ENCODE measurements around the gene KCNJ15. TPM values are rescaled to one million over a fixed set of nuclear protein-coding genes. Genes with fewer than 3 reads are reported as not detected.
A peak's percentile ranks its signal among the peaks of the same experiment; 100 is the strongest.

Gene KCNJ15
- total and polyA plus RNA-seq, 10 of the 15 experiments (the other 5 are each of a cell fraction or from before 2014, with no cell fraction given) = 0.05 to 2.7 (median 0.33) TPM; not detected in 6

DNA sequence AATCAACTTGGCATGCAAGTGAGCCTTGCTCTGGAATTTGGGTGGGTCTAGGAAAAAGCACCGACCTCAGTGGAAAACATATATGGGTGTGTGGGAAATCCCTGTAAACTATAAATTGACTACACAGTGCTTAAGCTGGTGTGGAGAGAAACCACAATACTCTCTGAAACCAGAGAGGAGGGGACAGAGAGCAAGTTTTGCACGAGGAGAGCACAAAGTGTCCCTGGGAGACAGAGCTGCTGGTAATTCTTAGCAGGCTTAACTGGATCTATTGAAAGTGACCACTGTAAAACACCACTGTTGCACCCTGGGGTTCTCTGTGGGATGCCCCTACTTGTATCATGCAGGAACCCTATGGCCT lies 12.8 kb downstream of the KCNJ15 start (continued):
- TF ChIP-seq, protein P1, sequence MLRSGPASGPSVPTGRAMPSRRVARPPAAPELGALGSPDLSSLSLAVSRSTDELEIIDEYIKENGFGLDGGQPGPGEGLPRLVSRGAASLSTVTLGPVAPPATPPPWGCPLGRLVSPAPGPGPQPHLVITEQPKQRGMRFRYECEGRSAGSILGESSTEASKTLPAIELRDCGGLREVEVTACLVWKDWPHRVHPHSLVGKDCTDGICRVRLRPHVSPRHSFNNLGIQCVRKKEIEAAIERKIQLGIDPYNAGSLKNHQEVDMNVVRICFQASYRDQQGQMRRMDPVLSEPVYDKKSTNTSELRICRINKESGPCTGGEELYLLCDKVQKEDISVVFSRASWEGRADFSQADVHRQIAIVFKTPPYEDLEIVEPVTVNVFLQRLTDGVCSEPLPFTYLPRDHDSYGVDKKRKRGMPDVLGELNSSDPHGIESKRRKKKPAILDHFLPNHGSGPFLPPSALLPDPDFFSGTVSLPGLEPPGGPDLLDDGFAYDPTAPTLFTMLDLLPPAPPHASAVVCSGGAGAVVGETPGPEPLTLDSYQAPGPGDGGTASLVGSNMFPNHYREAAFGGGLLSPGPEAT (IDR thresholded peaks at IDR 0.05; ENCODE audit: low read depth) = peak; percentile 91
- TF ChIP-seq SP1 (IDR thresholded peaks at IDR 0.05; ENCODE audit: low read depth, low read length) (peak; percentile 44), NBN (IDR thresholded peaks at IDR 0.05) (peak; percentile 72; the same call in 1 of the 2 replicates), ATF7 (IDR thresholded peaks at IDR 0.05; ENCODE audit: low read depth) (peak; percentile 57; the same call in 1 of the 2 replicates), DPF2 (IDR thresholded peaks at IDR 0.05) (peak; percentile 58), EGR1 (IDR thresholded peaks at IDR 0.05; ENCODE audit: borderline replicate concordance in 1 of 2, low read depth in 2 of 2, low read length in 2 of 2) (no peak), BCL11A (IDR thresholded peaks at IDR 0.05; ENCODE audit: low read depth, low read length) (peak; percentile 64; the same call in 1 of the 2 replicates), IKZF1 (conservative IDR thresholded peaks at IDR 0.05) (peak; percentile 89), ZSCAN29 (IDR thresholded peaks at IDR 0.05) (0 out of 2 replicates have a peak, but pooled peaks have one; percentile 22), NFIC (IDR thresholded peaks at IDR 0.05; ENCODE audit: low read depth, low read length) (peak; percentile 63), MEF2A (IDR thresholded peaks at IDR 0.05; ENCODE audit: insufficient read depth, low read depth, low read length) (peak; percentile 43; the same call in 1 of the 2 replicates), HDGF (IDR thresholded peaks at IDR 0.05) (no peak), PAX5 (IDR thresholded peaks at IDR 0.05; ENCODE audit: borderline replicate concordance, low read depth, low read length) (peak; percentile 66; the same call in 1 of the 2 replicates), FOXM1 (IDR thresholded peaks at IDR 0.05; ENCODE audit: low read depth, low read length) (peak; percentile 22; the same call in 1 of the 2 replicates), KAT2A (conservative IDR thresholded peaks at IDR 0.05; ENCODE audit: control insufficient read depth, low read depth, low read length) (no peak), SMC3 (IDR thresholded peaks at IDR 0.05; ENCODE audit: borderline replicate concordance, low read length) (peak; percentile 2; the same call in 1 of the 2 replicates), EP300 (IDR thresholded peaks at IDR 0.05; ENCODE audit: borderline replicate concordance in 1 of 2, control insufficient read depth in 1 of 2, low read depth in 2 of 2, low read length in 2 of 2) (peak; percentile 76 to 79; a peak in 2 of 4 replicates), MTA3 (IDR thresholded peaks at IDR 0.05; ENCODE audit: borderline replicate concordance, low read length) (peak; percentile 44; the same call in 1 of the 2 replicates)
- TF ChIP-seq, protein P2, sequence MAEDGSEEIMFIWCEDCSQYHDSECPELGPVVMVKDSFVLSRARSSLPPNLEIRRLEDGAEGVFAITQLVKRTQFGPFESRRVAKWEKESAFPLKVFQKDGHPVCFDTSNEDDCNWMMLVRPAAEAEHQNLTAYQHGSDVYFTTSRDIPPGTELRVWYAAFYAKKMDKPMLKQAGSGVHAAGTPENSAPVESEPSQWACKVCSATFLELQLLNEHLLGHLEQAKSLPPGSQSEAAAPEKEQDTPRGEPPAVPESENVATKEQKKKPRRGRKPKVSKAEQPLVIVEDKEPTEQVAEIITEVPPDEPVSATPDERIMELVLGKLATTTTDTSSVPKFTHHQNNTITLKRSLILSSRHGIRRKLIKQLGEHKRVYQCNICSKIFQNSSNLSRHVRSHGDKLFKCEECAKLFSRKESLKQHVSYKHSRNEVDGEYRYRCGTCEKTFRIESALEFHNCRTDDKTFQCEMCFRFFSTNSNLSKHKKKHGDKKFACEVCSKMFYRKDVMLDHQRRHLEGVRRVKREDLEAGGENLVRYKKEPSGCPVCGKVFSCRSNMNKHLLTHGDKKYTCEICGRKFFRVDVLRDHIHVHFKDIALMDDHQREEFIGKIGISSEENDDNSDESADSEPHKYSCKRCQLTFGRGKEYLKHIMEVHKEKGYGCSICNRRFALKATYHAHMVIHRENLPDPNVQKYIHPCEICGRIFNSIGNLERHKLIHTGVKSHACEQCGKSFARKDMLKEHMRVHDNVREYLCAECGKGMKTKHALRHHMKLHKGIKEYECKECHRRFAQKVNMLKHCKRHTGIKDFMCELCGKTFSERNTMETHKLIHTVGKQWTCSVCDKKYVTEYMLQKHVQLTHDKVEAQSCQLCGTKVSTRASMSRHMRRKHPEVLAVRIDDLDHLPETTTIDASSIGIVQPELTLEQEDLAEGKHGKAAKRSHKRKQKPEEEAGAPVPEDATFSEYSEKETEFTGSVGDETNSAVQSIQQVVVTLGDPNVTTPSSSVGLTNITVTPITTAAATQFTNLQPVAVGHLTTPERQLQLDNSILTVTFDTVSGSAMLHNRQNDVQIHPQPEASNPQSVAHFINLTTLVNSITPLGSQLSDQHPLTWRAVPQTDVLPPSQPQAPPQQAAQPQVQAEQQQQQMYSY (CRISPR knock-in tag; IDR thresholded peaks at IDR 0.05) = no peak
- TF ChIP-seq, protein P3, sequence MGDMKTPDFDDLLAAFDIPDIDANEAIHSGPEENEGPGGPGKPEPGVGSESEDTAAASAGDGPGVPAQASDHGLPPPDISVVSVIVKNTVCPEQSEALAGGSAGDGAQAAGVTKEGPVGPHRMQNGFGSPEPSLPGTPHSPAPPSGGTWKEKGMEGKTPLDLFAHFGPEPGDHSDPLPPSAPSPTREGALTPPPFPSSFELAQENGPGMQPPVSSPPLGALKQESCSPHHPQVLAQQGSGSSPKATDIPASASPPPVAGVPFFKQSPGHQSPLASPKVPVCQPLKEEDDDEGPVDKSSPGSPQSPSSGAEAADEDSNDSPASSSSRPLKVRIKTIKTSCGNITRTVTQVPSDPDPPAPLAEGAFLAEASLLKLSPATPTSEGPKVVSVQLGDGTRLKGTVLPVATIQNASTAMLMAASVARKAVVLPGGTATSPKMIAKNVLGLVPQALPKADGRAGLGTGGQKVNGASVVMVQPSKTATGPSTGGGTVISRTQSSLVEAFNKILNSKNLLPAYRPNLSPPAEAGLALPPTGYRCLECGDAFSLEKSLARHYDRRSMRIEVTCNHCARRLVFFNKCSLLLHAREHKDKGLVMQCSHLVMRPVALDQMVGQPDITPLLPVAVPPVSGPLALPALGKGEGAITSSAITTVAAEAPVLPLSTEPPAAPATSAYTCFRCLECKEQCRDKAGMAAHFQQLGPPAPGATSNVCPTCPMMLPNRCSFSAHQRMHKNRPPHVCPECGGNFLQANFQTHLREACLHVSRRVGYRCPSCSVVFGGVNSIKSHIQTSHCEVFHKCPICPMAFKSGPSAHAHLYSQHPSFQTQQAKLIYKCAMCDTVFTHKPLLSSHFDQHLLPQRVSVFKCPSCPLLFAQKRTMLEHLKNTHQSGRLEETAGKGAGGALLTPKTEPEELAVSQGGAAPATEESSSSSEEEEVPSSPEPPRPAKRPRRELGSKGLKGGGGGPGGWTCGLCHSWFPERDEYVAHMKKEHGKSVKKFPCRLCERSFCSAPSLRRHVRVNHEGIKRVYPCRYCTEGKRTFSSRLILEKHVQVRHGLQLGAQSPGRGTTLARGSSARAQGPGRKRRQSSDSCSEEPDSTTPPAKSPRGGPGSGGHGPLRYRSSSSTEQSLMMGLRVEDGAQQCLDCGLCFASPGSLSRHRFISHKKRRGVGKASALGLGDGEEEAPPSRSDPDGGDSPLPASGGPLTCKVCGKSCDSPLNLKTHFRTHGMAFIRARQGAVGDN (IDR thresholded peaks at IDR 0.05) = peak; percentile 79

All from GM12878 (cell line).